MM.1S (cell line): Measurements from ENCODE around the gene DIO3.

Source experiments
- DNase-seq: peaks from one replicate; pipeline ENCODE4 v3.0.0-alpha.2; 2015
- H2AFZ ChIP-seq: fragments of 300-600 bp; sonication (generic); 2 replicates; pipeline ENCODE4 v1.6.0; 2016; ENCODE audit warnings: antibody characterized with exemption, low read length
- H3F3A ChIP-seq: fragments of 300-600 bp; sonication (generic); 2 replicates; pipeline ENCODE4 v1.6.1; 2016; ENCODE audit warnings: mild to moderate bottlenecking, antibody characterized with exemption, low read length, moderate library complexity, mixed read lengths; ENCODE audit not compliant: insufficient read depth
- H3K27ac ChIP-seq: fragments of 300-600 bp; sonication (generic); 2 replicates; pipeline ENCODE4 v1.5.1; 2016; ENCODE audit warnings: mild to moderate bottlenecking, low read length
- H3K27me3 ChIP-seq: fragments of 300-600 bp; sonication (generic); replicated peaks from 2 replicates; pipeline ENCODE4 v1.6.0; 2016; ENCODE audit warnings: low read length; ENCODE audit not compliant: insufficient read depth
- H3K36me3 ChIP-seq: fragments of 300-600 bp; sonication (generic); replicated peaks from 2 replicates; pipeline ENCODE4 v1.6.1; 2016; ENCODE audit warnings: mild to moderate bottlenecking, low read length, mixed read lengths; ENCODE audit not compliant: insufficient read depth
- H3K4me1 ChIP-seq: fragments of 300-600 bp; sonication (generic); 2 replicates; pipeline ENCODE4 v1.6.1; 2016; ENCODE audit warnings: low read length, mixed read lengths
- H3K4me2 ChIP-seq: fragments of 300-600 bp; sonication (generic); 2 replicates; pipeline ENCODE4 v1.6.0; 2016; ENCODE audit warnings: low read depth, low read length
- H3K4me3 ChIP-seq: fragments of 300-600 bp; sonication (generic); 2 replicates; pipeline ENCODE4 v1.5.1; 2016; ENCODE audit warnings: low read length, mixed read lengths
- H3K79me2 ChIP-seq: fragments of 300-600 bp; sonication (generic); 2 replicates; pipeline ENCODE4 v1.6.1; 2016; ENCODE audit warnings: mixed run types, low read length, mixed read lengths
- H3K9ac ChIP-seq: fragments of 300-600 bp; sonication (generic); 2 replicates; pipeline ENCODE4 v1.6.1; 2016; ENCODE audit warnings: low read length, mixed read lengths
- H3K9me2 ChIP-seq: fragments of 300-600 bp; sonication (generic); replicated peaks from 2 replicates; pipeline ENCODE4 v1.6.1; 2016; ENCODE audit warnings: mild to moderate bottlenecking, low read length, mixed read lengths; ENCODE audit not compliant: insufficient read depth
- H3K9me3 ChIP-seq: fragments of 300-600 bp; sonication (generic); replicated peaks from 2 replicates; pipeline ENCODE4 v1.6.1; 2016; ENCODE audit warnings: mild to moderate bottlenecking, low read length, mixed read lengths; ENCODE audit not compliant: insufficient read depth
- H4K20me1 ChIP-seq: fragments of 300-600 bp; sonication (generic); 2 replicates; pipeline ENCODE4 v1.6.1; 2016; ENCODE audit warnings: mild to moderate bottlenecking, low read length, moderate library complexity, mixed read lengths; ENCODE audit not compliant: insufficient read depth
- EZH2 ChIP-seq: fragments of 300-600 bp; sonication (generic); optimal IDR thresholded peaks from 2 replicates; pipeline ENCODE3; 2017; ENCODE audit warnings: low read depth, mild to moderate bottlenecking, antibody characterized with exemption, low read length, mixed read lengths
- EZH2phosphoT487 ChIP-seq: fragments of 300-600 bp; sonication (generic); IDR thresholded peaks from 2 replicates; pipeline ENCODE4 v1.6.1; 2018; ENCODE audit warnings: antibody characterized with exemption, low read length
- TF ChIP-seq, protein P1 (sequence below): fragments of 300-600 bp; sonication (generic); IDR thresholded peaks from 2 replicates; pipeline ENCODE4 v1.5.1; 2016; ENCODE audit warnings: antibody characterized with exemption, low read length, mixed read lengths

DIO3 gene

GRCh38 chr14:101534198-101534597, 27.1 kb upstream of the DIO3 start:
- H3K4me2 ChIP-seq, result no peak overlapping the region
- H2AFZ ChIP-seq, result no peak overlapping the region
- H3K4me3 ChIP-seq, result no peak overlapping the region
- H3K36me3 ChIP-seq, result no peaks in the 10 kb centered on the region
- H3K27ac ChIP-seq, result no peak overlapping the region
- no peaks in the 10 kb centered on the region for H3K79me2 ChIP-seq
- TF ChIP-seq EZH2phosphoT487, result no peak
- TF ChIP-seq, protein P1, sequence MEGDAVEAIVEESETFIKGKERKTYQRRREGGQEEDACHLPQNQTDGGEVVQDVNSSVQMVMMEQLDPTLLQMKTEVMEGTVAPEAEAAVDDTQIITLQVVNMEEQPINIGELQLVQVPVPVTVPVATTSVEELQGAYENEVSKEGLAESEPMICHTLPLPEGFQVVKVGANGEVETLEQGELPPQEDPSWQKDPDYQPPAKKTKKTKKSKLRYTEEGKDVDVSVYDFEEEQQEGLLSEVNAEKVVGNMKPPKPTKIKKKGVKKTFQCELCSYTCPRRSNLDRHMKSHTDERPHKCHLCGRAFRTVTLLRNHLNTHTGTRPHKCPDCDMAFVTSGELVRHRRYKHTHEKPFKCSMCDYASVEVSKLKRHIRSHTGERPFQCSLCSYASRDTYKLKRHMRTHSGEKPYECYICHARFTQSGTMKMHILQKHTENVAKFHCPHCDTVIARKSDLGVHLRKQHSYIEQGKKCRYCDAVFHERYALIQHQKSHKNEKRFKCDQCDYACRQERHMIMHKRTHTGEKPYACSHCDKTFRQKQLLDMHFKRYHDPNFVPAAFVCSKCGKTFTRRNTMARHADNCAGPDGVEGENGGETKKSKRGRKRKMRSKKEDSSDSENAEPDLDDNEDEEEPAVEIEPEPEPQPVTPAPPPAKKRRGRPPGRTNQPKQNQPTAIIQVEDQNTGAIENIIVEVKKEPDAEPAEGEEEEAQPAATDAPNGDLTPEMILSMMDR, result no peak
- H3K4me1 ChIP-seq, result no peaks in the 10 kb centered on the region
- no peaks in the 10 kb centered on the region for H3K9me3 ChIP-seq
- no peaks in the 10 kb centered on the region for H3F3A ChIP-seq
- H4K20me1 ChIP-seq, result no peaks in the 10 kb centered on the region
- H3K9me2 ChIP-seq, result no peaks in the 10 kb centered on the region
- H3K9ac ChIP-seq, result no peak overlapping the region
- no peak for DNase-seq
- peaks cover 34% of the 10 kb centered on the region for H3K27me3 ChIP-seq

- H3F3A ChIP-seq, result no peaks in the 10 kb centered on the region
- no peak overlapping the region for H3K9ac ChIP-seq
- peaks cover 41% of the 10 kb centered on the region for H3K27me3 ChIP-seq
- H2AFZ ChIP-seq, result no peak overlapping the region
- TF ChIP-seq, protein P1, result no peak
- TF ChIP-seq EZH2, result no peak
- TF ChIP-seq EZH2phosphoT487, result no peak
- no peaks in the 10 kb centered on the region for H3K36me3 ChIP-seq
- no peaks in the 10 kb centered on the region for H3K79me2 ChIP-seq
- no peak overlapping the region for H3K4me3 ChIP-seq
- no peak overlapping the region for H3K27ac ChIP-seq
- no peaks in the 10 kb centered on the region for H3K4me1 ChIP-seq
- no peak for DNase-seq
- H3K9me2 ChIP-seq, result no peaks in the 10 kb centered on the region
- no peak overlapping the region for H3K4me2 ChIP-seq
- H3K9me3 ChIP-seq, result no peaks in the 10 kb centered on the region
- H4K20me1 ChIP-seq, result no peaks in the 10 kb centered on the region
Measured at GRCh38 chr14:101535232-101535631, 26.1 kb upstream of the DIO3 start.

GRCh38 chr14:101535701-101536207, 25.5 kb upstream of the DIO3 start:
- Histone ChIP-seq H3K4me1 (no peaks in the 10 kb centered on the region), H3K9me2 (no peaks in the 10 kb centered on the region), H3K9ac (no peak overlapping the region), H3K27ac (no peak overlapping the region), H3K9me3 (no peaks in the 10 kb centered on the region), H3K4me3 (no peak overlapping the region), H3K4me2 (no peak overlapping the region), H4K20me1 (no peaks in the 10 kb centered on the region), H3K36me3 (no peaks in the 10 kb centered on the region), H3F3A (no peaks in the 10 kb centered on the region), H3K27me3 (peaks cover 41% of the 10 kb centered on the region), H2AFZ (no peak overlapping the region), H3K79me2 (no peaks in the 10 kb centered on the region)
- TF ChIP-seq EZH2phosphoT487, result no peak
- TF ChIP-seq, protein P1, result no peak
- TF ChIP-seq EZH2, result no peak
- DNase-seq, result no peak
